Measurements from ENCODE around the gene MICAL1. TPM values are rescaled to one million over a fixed set of nuclear protein-coding genes. Genes with fewer than 3 reads are reported as not detected.
A peak's percentile ranks its signal among the peaks of the same experiment; 100 is the strongest.

The MICAL1 gene
- polyA plus RNA-seq, 10 donors = 42.4 to 89.8 (median 59.2) TPM

- DNase-seq = peak; percentile 19 to 84 (median 60)
Measured at GRCh38 chr6:109441069-109441816, 14.3 kb downstream of the MICAL1 start.

GRCh38 chr6:109440331-109441068, 15.1 kb downstream of the MICAL1 start, which contains the start of the genes PPIL6 and SMPD2:
TSS of gene PPIL6 (minus strand) at chr6:109440628. CDS start at chr6:109440590, 38 bp downstream.
TSS of gene SMPD2 (plus strand) at chr6:109440724. CDS start at chr6:109441122, 398 bp downstream.
- peak; percentile 93 to 97 (median 97) for DNase-seq

GRCh38 chr6:109436041-109436440, 19.5 kb downstream of the MICAL1 start:
- DNase-seq = no peak

GRCh38 chr6:109434456-109434855, 21.1 kb downstream of the MICAL1 start:
- no peak for DNase-seq

- no peak for DNase-seq
Measured at GRCh38 chr6:109429496-109429895, 26.1 kb downstream of the MICAL1 start.

GRCh38 chr6:109428889-109429477, 26.6 kb downstream of the MICAL1 start:
- peak; percentile 51 to 91 (median 81) for DNase-seq

GRCh38 chr6:109424946-109425345, 30.6 kb downstream of the MICAL1 start:
- DNase-seq = no peak

GRCh38 chr6:109421184-109421583, 34.4 kb downstream of the MICAL1 start:
- no peak for DNase-seq

- no peak for DNase-seq
Measured at GRCh38 chr6:109420751-109421150, 34.8 kb downstream of the MICAL1 start.

- DNase-seq = no peak
Measured at GRCh38 chr6:109417646-109418045, 37.9 kb downstream of the MICAL1 start.

GRCh38 chr6:109411034-109411433, 44.5 kb downstream of the MICAL1 start:
- DNase-seq = no peak

GRCh38 chr6:109406196-109406595, 49.4 kb downstream of the MICAL1 start:
- no peak for DNase-seq

GRCh38 chr6:109397020-109397419, 58.6 kb downstream of the MICAL1 start:
- DNase-seq = peak in 1 of 3 donors; percentile 22

GRCh38 chr6:109396046-109396718, 59.4 kb downstream of the MICAL1 start:
- DNase-seq = no peak

Other genes with a start within 250 kb of the MICAL1 start
- gene CD164, start 73.3 kb downstream of the MICAL1 start, polyA plus RNA-seq (ENCODE audit: insufficient read length in 10 of 10) = 100 to 1,000 TPM; 227 to 315 (median 263) TPM
- 1 to 10 TPM; 4.5 to 8.4 (median 6.6) TPM for gene PPIL6, start 15.1 kb downstream of the MICAL1 start, polyA plus RNA-seq (ENCODE audit: insufficient read length in 10 of 10)
- gene SMPD2, start 15.0 kb downstream of the MICAL1 start, polyA plus RNA-seq (ENCODE audit: insufficient read length in 10 of 10) = 1 to 10 TPM; 4.0 to 6.1 (median 5.0) TPM
- gene ZBTB24, start 27.4 kb upstream of the MICAL1 start, polyA plus RNA-seq (ENCODE audit: insufficient read length in 10 of 10) = 1 to 10 TPM; 4.0 to 7.4 (median 5.7) TPM
- 1 to 10 TPM; 4.5 to 7.5 (median 6.1) TPM for gene AK9, start 235.4 kb upstream of the MICAL1 start, polyA plus RNA-seq (ENCODE audit: insufficient read length in 10 of 10)
- gene FIG4, start 235.5 kb upstream of the MICAL1 start, polyA plus RNA-seq (ENCODE audit: insufficient read length in 10 of 10) = 10 to 100 TPM in 8 of 10 donors, 1 to 10 TPM in 2; 8.7 to 13.3 (median 10.6) TPM

All from muscle of back (tissue), 11 donors.